ENCODE results near the gene SMG7. TPM values are rescaled to one million over a fixed set of nuclear protein-coding genes. Genes with fewer than 3 reads are reported as not detected.
A peak's percentile ranks its signal among the peaks of the same experiment; 100 is the strongest.

SMG7 gene
- total RNA-seq, 2 experiments from 2014 or later: 45.0 to 185 TPM

DNA sequence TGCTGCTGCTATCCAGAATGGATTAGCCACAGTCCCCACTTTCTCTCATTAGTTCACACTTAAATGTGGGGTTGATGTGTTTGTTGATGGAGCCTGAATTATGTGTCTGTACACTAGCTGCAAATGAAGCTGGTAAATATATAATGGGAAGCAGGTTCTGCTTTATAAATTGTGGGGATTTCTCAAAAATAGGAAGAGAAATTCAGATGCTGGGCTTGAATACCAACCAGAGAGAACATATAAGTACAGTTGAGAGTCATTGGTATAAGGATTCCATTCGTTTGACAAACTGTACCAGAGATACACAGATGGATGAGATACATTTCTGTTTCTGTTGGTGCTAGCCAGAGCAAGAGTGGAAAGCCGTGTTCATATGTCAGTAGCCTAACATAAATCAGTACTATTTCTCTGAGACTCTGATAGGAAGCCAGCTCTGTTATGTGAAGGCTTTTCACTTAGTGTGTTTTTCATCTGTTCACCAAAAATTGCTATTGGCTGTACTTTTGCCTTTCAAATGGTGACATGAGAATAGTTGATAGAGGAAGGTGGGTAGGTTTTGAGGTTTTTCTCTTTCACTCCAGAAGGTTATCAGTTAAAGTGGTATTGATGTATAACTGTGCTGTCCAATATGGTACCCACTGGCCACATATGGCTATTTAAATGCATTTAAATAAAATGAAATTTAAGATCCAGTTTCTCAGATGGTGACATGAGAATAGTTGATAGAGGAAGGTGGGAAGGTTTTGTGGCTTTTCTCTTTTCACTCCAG lies 15.6 kb downstream of the SMG7 start:
- TF ChIP-seq, protein P1, sequence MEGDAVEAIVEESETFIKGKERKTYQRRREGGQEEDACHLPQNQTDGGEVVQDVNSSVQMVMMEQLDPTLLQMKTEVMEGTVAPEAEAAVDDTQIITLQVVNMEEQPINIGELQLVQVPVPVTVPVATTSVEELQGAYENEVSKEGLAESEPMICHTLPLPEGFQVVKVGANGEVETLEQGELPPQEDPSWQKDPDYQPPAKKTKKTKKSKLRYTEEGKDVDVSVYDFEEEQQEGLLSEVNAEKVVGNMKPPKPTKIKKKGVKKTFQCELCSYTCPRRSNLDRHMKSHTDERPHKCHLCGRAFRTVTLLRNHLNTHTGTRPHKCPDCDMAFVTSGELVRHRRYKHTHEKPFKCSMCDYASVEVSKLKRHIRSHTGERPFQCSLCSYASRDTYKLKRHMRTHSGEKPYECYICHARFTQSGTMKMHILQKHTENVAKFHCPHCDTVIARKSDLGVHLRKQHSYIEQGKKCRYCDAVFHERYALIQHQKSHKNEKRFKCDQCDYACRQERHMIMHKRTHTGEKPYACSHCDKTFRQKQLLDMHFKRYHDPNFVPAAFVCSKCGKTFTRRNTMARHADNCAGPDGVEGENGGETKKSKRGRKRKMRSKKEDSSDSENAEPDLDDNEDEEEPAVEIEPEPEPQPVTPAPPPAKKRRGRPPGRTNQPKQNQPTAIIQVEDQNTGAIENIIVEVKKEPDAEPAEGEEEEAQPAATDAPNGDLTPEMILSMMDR (conservative IDR thresholded peaks at IDR 0.05; ENCODE audit: low read length): no peak
- TF ChIP-seq EZH2phosphoT487 (IDR thresholded peaks at IDR 0.05; ENCODE audit: borderline replicate concordance, low read depth, low read length): no peak
- peak overlapping the region; percentile 31 for H3K27ac ChIP-seq (ENCODE audit: low read depth, low read length, poor library complexity, severe bottlenecking)
- no peaks in the 10 kb centered on the region for H3K9me2 ChIP-seq (ENCODE audit: insufficient read depth, low read length)
- DNase-seq (ENCODE audit: low spot score): no peak
- peaks cover 10% of the 10 kb centered on the region; the same call in 1 of the 2 replicates for H3K9me3 ChIP-seq (ENCODE audit: low read length)
- ChIA-PET POLR2A (interaction anchor here (0.6 to 2.9 kb wide), 6 partner anchors 9 to 61 kb away, joined by 3 to 14 read pairs (median 5); partner anchors contain the start of gene SMG7), CTCF (ENCODE audit: unreplicated experiment) (no interaction called here)
- intact Hi-C loops (cut with micrococcal nuclease; ENCODE audit: unreplicated experiment): no loop called here
- H3K4me3 ChIP-seq (ENCODE audit: low read depth, low read length, poor library complexity, severe bottlenecking): no peak overlapping the region
- H3K4me1 ChIP-seq (ENCODE audit: insufficient read depth, low read length, poor library complexity, severe bottlenecking): peaks cover 92% of the 10 kb centered on the region
- peak overlapping the region; percentile 31 for H3K4me2 ChIP-seq (ENCODE audit: low read length)
- no peak overlapping the region for H2AFZ ChIP-seq (ENCODE audit: low read length)
- H3K36me3 ChIP-seq (ENCODE audit: insufficient read depth, low read length): peaks cover 81% of the 10 kb centered on the region
- H3K79me2 ChIP-seq (ENCODE audit: insufficient read depth, low read depth, low read length): peaks cover 100% of the 10 kb centered on the region
- no TSS peak for BruUV-seq (replicated peaks)
- H4K20me1 ChIP-seq (ENCODE audit: insufficient read depth, low read length): peaks cover 59% of the 10 kb centered on the region

DNA sequence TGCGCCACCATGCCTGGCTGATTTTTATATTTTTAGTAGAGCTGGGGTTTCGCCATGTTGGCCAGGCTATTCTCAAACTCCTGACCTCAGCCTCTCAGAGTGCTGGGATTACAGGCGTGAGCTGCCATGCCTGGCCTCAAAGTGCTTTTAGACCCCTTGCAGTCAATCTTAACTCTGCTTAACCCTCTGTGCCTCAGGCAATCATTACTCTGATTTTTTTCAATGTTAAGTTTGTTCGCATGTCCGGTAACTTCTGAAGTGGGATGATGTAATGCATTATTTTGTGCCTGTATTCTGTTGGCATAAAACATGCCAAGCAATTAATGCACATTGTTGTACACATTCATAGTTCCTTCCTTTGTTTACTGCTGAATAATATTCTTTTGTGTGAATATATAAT lies 18.6 kb downstream of the SMG7 start:
- peaks cover 41% of the 10 kb centered on the region for H4K20me1 ChIP-seq (ENCODE audit: insufficient read depth, low read length)
- peaks cover 92% of the 10 kb centered on the region for H3K4me1 ChIP-seq (ENCODE audit: insufficient read depth, low read length, poor library complexity, severe bottlenecking)
- no peak overlapping the region for H3K4me3 ChIP-seq (ENCODE audit: low read depth, low read length, poor library complexity, severe bottlenecking)
- H3K79me2 ChIP-seq (ENCODE audit: insufficient read depth, low read depth, low read length): peaks cover 100% of the 10 kb centered on the region
- no peaks in the 10 kb centered on the region for H3K9me2 ChIP-seq (ENCODE audit: insufficient read depth, low read length)
- no TSS peak for BruUV-seq (replicated peaks)
- peaks cover 5% of the 10 kb centered on the region; the same call in 1 of the 2 replicates for H3K9me3 ChIP-seq (ENCODE audit: low read length)
- peaks cover 64% of the 10 kb centered on the region for H3K36me3 ChIP-seq (ENCODE audit: insufficient read depth, low read length)
- ChIA-PET POLR2A (interaction anchor here (0.7 to 1.1 kb wide), 3 partner anchors 10 to 13 kb away, joined by 3 read pairs; no protein-coding TSS in a partner anchor), CTCF (ENCODE audit: unreplicated experiment) (no interaction called here)
- peak overlapping the region; percentile 0 for H3K27ac ChIP-seq (ENCODE audit: low read depth, low read length, poor library complexity, severe bottlenecking)
- TF ChIP-seq, protein P1 (conservative IDR thresholded peaks at IDR 0.05; ENCODE audit: low read length): no peak
- no peak for TF ChIP-seq EZH2phosphoT487 (IDR thresholded peaks at IDR 0.05; ENCODE audit: borderline replicate concordance, low read depth, low read length)
- no peak for DNase-seq (ENCODE audit: low spot score)
- intact Hi-C loops (cut with micrococcal nuclease; ENCODE audit: unreplicated experiment): no loop called here
- H2AFZ ChIP-seq (ENCODE audit: low read length): no peak overlapping the region
- no peak overlapping the region for H3K4me2 ChIP-seq (ENCODE audit: low read length)
